Measurements from ENCODE around the gene HPGD. TPM values are rescaled to one million over a fixed set of nuclear protein-coding genes. Genes with fewer than 3 reads are reported as not detected.

Gene HPGD
- total RNA-seq, 1 experiment from 2014 or later = 0.66 TPM

GRCh38 chr4:174464949-174465348, 57.3 kb downstream of the HPGD start:
- TF ChIP-seq CEBPB (IDR thresholded peaks at IDR 0.05; ENCODE audit: low read depth) (no peak), TCF7L2 (IDR thresholded peaks at IDR 0.05; ENCODE audit: borderline replicate concordance, extremely low read depth, insufficient read depth, insufficient read length) (no peak), EZH2 (IDR thresholded peaks at IDR 0.05) (no peak), FOSL1 (IDR thresholded peaks at IDR 0.05; ENCODE audit: low read depth) (no peak), REST (IDR thresholded peaks at IDR 0.05; ENCODE audit: low read depth) (no peak), YY1 (IDR thresholded peaks at IDR 0.05; ENCODE audit: extremely low read depth, insufficient replicate concordance, low read depth, low read length) (no peak), ZNF274 (IDR thresholded peaks at IDR 0.05; ENCODE audit: low read depth, low read length) (no peak), EGR1 (IDR thresholded peaks at IDR 0.05; ENCODE audit: low read depth) (no peak), RAD21 (IDR thresholded peaks at IDR 0.05; ENCODE audit: low read depth) (no peak), SIN3A (IDR thresholded peaks at IDR 0.05; ENCODE audit: low read depth) (no peak), SRF (IDR thresholded peaks at IDR 0.05; ENCODE audit: low read depth) (no peak), POLR2A (IDR thresholded peaks at IDR 0.05; ENCODE audit: borderline replicate concordance, extremely low read depth, insufficient read depth, insufficient read length) (no peak), ELF1 (IDR thresholded peaks at IDR 0.05; ENCODE audit: borderline replicate concordance, low read depth) (no peak), MAX (IDR thresholded peaks at IDR 0.05) (no peak)
- ChIA-PET POLR2A (no interaction called here), CTCF (no interaction called here), RAD21 (ENCODE audit: low non-redundant PET in 1 of 2, low total read pairs in 2 of 2, uncharacterized antibody in 2 of 2, unreplicated experiment in 2 of 2) (no interaction called here)
- H3K27ac ChIP-seq (ENCODE audit: low read depth, low read length) = no peak overlapping the region
- ATAC-seq (no peak), DNase-seq (ENCODE audit: low read depth, low spot score) (no peak)
- H3K79me2 ChIP-seq (ENCODE audit: insufficient read depth, low read length) = no peaks in the 10 kb centered on the region
- H4K20me1 ChIP-seq (ENCODE audit: insufficient read depth) = no peaks in the 10 kb centered on the region
- intact Hi-C loops (cut with micrococcal nuclease) = no loop called here
- H3K9ac ChIP-seq (ENCODE audit: low read length) = no peak overlapping the region
- H3K4me3 ChIP-seq (replicated peaks in 1 of 2; ENCODE audit: low read depth in 1 of 2, low read length in 2 of 2) = no peak overlapping the region
- BruUV-seq (replicated peaks) = no TSS peak
- no peaks in the 10 kb centered on the region for H3K9me2 ChIP-seq (ENCODE audit: insufficient read depth)
- H3K4me1 ChIP-seq (ENCODE audit: control insufficient read depth in 1 of 2, insufficient read depth in 2 of 2, low read length in 2 of 2) = peaks cover 2 to 7% of the 10 kb centered on the region in 2 experiments; a peak in 2 of 4 replicates
- peaks cover 0 to 4% of the 10 kb centered on the region in 2 experiments; a peak in 1 of 4 replicates for H3K9me3 ChIP-seq (ENCODE audit: control insufficient read depth in 1 of 2, insufficient read depth in 1 of 2, low read depth in 1 of 2, low read length in 2 of 2)
- no peak overlapping the region for H3K4me2 ChIP-seq (ENCODE audit: low read length)
- H3K36me3 ChIP-seq (ENCODE audit: control insufficient read depth in 1 of 2, insufficient read depth in 2 of 2, low read length in 2 of 2) = no peaks in the 10 kb centered on the region
- H3K27me3 ChIP-seq (ENCODE audit: insufficient read depth, low read length) = no peaks in the 10 kb centered on the region
- H2AFZ ChIP-seq (ENCODE audit: low read depth, low read length, poor library complexity, severe bottlenecking) = no peak overlapping the region

Measured in HCT116 (cell line).